Measurements from ENCODE around the gene HIVEP2.

GRCh38 chr6:142764311-142764710, 180.7 kb downstream of the HIVEP2 start:
- TF ChIP-seq CTCF (IDR thresholded peaks at IDR 0.05) (no peak), POLR2A (IDR thresholded peaks at IDR 0.05) (no peak), POLR2AphosphoS5 (IDR thresholded peaks at IDR 0.05) (no peak), EP300 (IDR thresholded peaks at IDR 0.05) (no peak)

Data from stomach (tissue), 4 donors.